Ishikawa (cell line): ENCODE data around the gene LGI4.

ENCODE experiments used
- CEBPB ChIP-seq: IDR thresholded peaks from 2 replicates; pipeline ENCODE4 v1.6.1; 2012
- CREB1 ChIP-seq: IDR thresholded peaks from 2 replicates; pipeline ENCODE4 v1.6.1; 2012; ENCODE audit warnings: low read depth
- EGR1 ChIP-seq: IDR thresholded peaks from 2 replicates; pipeline ENCODE4 v1.6.1; 2012
- EP300 ChIP-seq: IDR thresholded peaks from 2 replicates; pipeline ENCODE4 v1.6.1; 2012; ENCODE audit warnings: borderline replicate concordance
- FOXM1 ChIP-seq: IDR thresholded peaks from 2 replicates; pipeline ENCODE4 v1.6.1; 2012; ENCODE audit warnings: low read depth, borderline replicate concordance
- MAX ChIP-seq: IDR thresholded peaks from 2 replicates; pipeline ENCODE4 v1.6.1; 2012
- NFIC ChIP-seq: IDR thresholded peaks from 2 replicates; pipeline ENCODE4 v1.6.1; 2012
- RAD21 ChIP-seq: IDR thresholded peaks from 2 replicates; pipeline ENCODE4 v1.6.1; 2012; ENCODE audit warnings: low read depth
- REST ChIP-seq: IDR thresholded peaks from 2 replicates; pipeline ENCODE4 v1.6.1; 2012; ENCODE audit warnings: low read depth, mild to moderate bottlenecking
- TAF1 ChIP-seq: IDR thresholded peaks from 2 replicates; pipeline ENCODE4 v1.6.1; 2012; ENCODE audit warnings: low read depth, mild to moderate bottlenecking
- TCF12 ChIP-seq: IDR thresholded peaks from 2 replicates; pipeline ENCODE4 v1.6.1; 2012; ENCODE audit warnings: low read depth
- TEAD4 ChIP-seq: IDR thresholded peaks from 2 replicates; pipeline ENCODE4 v1.6.1; 2012
- USF1 ChIP-seq: IDR thresholded peaks from 2 replicates; pipeline ENCODE4 v1.6.1; 2012
- YY1 ChIP-seq: IDR thresholded peaks from 2 replicates; pipeline ENCODE4 v1.6.1; 2012; ENCODE audit warnings: low read depth
- ZBTB7A ChIP-seq: IDR thresholded peaks from 2 replicates; pipeline ENCODE4 v1.6.1; 2012; ENCODE audit warnings: low read depth

LGI4 gene

GRCh38 chr19:35134601-35135242 lies at the start of gene LGI4:
TSS of gene LGI4 (minus strand) at chr19:35135059. CDS start at chr19:35134680, 379 bp downstream.
- TF ChIP-seq NFIC (no peak), EP300 (no peak), TEAD4 (no peak), RAD21 (no peak), CEBPB (no peak), REST (no peak), USF1 (no peak), ZBTB7A (no peak), MAX (no peak), FOXM1 (no peak), TCF12 (no peak), TAF1 (no peak), EGR1 (no peak), YY1 (no peak)

GRCh38 chr19:35184267-35184666 lies 49.4 kb upstream of the LGI4 start:
- TF ChIP-seq CEBPB = no peak

- TF ChIP-seq EP300 (no peak), RAD21 (no peak)
These were observed 46.5 kb upstream of the LGI4 start for GRCh38 chr19:35181387-35181786.

GRCh38 chr19:35179830-35180229 lies 45.0 kb upstream of the LGI4 start:
- TF ChIP-seq TEAD4 (no peak), EP300 (no peak), RAD21 (no peak), TAF1 (no peak), REST (no peak), CEBPB (no peak), USF1 (no peak), TCF12 (no peak), ZBTB7A (no peak), CREB1 (no peak), FOXM1 (no peak), NFIC (no peak), MAX (no peak)

- TF ChIP-seq EGR1 = no peak
- no peak for TF ChIP-seq FOXM1
- TF ChIP-seq REST = no peak
- TF ChIP-seq USF1 = no peak
- TF ChIP-seq TEAD4 = no peak
- no peak for TF ChIP-seq CEBPB
- TF ChIP-seq TAF1 = no peak
These were observed 43.8 kb upstream of the LGI4 start for GRCh38 chr19:35178701-35179100.
